NCI-H1105 treated with DMSO at 0.1 percent for 48 hours (cell line): ENCODE measurements around the gene ARHGAP23.

Experiments
- DNase-seq: peaks from one replicate; lab custom pipeline; 2025; lab: John Stamatoyannopoulos, UW

The ARHGAP23 gene

DNA sequence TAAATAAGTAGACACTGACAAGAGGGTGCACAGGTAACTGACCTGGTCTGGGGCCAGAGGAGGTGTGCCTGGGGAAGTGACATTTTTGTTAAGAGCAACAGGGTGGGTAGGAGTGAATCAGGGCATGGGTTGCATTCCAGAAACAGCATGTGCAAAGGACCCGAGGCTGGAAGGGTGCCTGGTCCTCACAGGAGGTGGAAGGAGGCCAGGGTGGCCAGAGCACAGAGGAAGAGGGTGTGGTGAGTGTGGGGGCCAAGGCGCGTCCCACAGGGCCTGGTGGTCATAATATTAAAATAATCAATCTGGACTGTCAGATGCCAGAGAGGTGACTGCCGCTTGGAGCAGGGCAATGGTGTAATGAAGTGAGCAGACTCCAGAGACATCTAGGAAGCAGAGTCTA, 14.3 kb downstream of the ARHGAP23 start:
- no peak for DNase-seq

DNA sequence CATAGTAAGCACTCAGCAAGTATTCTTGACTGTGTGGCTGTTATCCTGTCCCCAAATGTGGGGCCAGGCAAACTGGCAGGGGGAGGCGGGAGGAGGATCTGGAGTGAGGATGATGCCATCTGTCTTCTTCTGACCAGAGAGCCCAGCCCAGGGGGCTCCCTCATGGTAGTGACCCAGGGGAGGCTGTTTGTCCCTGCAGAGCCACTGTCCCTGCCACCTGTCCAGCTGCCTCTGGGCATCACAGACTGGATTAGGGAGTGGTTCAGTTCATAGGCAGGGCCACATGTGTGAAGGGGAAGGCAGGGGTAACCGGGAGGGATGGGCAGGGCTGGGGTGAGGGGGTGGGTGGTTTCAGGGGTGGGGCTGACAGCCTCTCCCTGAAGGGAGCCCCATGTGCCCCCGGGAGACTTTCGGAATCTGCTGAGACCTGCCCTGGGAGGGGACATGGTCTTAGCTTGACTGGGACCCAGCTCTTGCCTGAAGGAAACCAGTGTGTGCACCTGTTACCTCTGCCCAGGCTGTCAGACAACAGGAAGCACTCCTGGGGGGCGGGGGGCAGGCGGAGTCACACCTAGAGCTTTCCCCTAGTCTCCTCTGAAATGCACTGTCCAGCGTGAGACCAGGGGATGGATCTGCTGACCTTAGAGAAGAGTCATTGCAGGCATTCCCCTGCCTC, 15.2 kb downstream of the ARHGAP23 start:
- DNase-seq, result no peak

DNA sequence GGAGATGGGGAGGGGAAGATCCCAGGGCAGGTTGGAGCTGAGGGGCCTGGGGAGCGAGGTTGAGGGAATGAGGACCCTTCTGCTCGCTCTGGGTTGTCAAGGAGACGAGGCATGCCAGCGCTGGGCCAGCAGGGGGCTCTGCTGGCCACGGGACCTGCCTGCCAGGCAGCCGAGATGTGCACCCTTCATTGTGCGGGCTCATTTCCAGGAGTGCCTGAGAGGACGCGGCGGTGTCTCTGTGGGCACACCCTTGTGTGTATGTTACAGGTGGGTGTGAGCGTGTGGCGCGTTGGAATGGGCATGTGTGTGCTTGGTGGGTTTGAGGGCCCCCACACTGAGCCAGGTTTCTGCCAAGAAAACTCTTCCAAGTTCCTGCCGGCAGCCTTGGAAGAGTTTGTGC, 15.9 kb downstream of the ARHGAP23 start:
- peak; percentile 67 for DNase-seq

DNA sequence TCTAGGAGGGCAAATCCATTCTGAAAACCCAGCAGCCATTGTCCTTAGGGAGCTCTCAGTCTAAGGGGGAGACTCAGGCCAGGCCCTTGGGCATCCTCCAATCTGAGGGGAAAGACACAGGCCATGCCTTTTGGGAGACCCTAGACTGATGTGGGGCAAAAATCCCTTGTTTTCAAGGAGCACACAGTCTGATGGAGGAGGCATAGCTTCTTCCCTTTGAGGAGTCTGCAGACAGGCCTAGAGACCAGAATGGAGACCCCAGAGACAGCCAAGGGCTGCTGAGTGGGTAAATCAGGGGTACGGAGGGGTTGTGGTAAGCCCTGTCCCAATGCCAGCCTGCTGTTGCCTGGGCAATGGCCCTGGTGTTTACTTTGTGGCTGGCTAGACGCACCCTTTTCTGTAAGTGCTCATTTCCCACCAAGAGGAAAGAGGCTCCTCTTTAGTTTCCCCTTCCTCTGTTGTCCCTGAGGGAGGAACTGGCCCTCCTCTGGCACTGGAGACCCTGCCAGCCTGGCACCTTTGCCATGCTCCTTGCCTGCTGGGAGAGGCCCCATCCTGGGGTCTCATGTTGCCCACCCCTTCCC, 19.3 kb downstream of the ARHGAP23 start:
- DNase-seq, result no peak

DNA sequence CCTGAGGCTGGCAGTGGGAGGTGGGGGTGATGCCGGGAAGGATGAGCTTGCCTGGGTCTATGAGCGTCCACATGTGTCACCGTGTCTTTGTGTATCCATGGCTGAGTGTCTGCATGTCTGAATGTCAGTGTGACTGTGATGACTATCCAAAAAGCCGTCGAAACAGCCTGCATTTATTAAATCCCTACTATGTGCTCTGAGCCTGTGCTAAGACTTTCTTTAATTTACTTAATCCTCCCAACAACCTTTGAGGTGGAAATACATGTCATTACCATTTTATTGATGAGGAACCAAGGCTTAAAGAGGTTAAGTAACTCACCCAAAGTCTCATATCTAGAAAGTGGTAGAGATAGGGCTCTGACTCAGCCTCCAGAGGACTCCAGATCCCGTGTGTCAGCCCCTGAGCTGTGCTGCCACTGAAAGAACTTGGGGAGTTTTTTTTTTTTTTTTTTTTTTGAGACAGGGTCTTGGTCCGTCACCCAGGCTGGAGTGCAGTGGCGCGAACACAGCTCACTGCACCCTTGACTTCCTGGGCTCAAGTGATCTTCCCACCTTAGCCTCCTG, 20.0 kb downstream of the ARHGAP23 start:
- DNase-seq, result no peak

DNA sequence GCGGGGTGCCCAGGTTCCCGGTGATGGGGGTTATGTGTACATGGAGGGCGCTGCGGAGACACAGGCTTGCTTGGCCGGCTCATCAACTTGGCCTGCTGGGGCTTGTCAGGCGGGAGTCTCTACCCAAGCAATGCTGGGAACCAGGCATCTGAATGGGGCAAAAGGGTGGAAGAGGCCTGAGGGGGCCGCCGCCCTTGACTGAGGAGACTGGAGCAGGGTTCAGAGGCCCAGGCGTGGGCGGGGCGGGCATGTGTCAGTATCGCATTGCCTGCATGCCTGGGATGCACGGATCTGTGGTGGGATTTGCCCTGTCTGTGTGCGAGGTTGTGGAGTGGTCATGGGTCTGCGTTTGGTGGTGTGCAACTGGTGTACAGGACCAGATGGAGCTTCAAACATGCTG, 21.1 kb downstream of the ARHGAP23 start:
- no peak for DNase-seq

DNA sequence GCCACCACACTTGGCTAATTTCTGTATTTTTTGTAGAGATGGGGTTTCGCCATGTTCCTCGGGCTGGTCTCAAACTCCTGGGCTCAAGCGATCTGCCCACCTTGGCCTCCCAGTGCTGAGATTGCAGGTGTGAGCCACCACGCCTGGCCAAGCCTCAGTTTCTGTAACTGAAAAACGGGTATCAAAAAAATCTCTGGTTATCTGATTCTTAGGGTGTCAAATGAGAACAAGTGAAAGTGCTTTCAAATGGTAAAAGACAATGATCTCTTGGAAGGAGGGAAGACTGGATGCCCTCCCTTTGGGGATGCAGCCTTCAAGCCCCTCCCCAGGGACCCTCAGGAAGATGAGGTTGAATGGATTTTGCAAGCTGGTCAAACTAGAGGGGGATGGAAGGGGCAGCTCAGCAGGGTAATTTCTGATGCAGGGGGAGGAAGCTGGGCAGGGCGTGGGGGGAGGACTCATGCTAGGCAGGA, 22.3 kb downstream of the ARHGAP23 start:
- no peak for DNase-seq

DNA sequence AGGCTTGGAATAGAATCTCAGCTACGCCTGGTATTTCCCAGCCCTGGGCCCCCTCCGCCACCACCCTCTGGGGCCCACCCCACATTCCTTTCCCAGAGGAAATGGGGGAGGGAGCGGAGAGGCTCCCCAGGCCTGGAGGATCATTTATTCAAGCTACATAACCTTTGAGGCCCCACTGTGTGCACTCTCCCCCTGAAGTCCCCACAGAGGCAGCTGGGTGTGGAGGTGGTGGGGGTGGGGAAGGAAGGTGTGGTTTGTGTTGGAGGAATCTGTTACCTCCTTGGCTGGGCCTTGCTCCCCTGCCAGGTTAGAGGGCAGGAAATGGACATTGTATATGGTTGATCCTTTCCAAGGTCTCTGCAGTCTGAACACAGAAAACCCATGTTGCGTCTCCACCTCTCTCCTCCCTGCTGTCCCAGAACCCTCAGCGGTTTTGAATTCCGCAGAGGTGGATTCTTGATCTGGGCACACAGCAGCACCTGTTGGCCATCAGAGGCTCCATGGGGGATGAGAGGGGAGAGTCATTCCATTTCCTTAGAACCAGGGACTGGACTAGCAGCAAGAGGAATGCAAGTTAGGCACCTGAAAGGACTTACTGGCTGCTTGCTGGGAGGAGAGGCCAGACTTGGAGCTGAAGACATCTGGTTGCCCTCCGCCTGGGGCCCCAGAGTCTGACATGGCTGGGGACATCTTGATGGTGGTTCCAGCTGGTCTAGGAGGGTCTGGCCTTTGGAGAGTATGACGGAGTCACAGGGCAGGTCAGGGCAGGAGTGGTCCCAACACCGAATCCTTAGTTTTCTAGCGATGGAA, 23.0 kb downstream of the ARHGAP23 start:
- no peak for DNase-seq

DNA sequence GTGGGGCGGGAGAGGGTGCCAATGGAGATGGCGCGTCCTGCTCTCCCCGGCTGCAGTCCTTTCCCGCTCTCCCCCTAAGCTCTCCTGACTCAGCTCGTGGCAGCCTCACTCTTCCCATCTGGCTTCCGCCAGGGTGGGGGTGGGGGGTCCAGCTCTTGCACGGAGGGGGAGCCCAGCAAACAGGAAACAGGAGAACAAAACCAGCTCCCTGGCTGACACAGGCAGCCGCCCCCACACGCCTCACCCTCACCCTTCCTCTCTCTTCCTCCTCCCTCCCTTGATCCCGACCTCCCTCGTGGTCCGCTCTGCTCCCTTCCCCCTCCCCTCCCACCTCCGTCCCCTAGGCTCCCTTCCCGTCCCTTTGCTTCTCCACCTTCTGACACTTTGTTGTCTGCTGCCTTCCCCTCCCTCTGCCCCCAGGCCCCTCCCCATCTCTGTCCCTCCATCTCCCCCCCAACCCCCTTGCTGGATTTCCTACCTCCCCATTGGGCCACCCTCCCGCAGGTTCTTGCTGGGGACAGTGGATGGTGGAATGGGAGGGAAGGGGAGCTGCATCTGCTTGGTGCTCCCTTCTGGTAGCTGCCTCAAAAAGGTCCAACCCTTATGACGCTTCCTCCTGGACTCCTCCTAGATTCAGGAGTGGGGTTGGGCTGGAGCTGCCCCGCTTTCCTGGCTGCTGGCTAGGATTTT, 23.7 kb downstream of the ARHGAP23 start:
- no peak for DNase-seq

DNA sequence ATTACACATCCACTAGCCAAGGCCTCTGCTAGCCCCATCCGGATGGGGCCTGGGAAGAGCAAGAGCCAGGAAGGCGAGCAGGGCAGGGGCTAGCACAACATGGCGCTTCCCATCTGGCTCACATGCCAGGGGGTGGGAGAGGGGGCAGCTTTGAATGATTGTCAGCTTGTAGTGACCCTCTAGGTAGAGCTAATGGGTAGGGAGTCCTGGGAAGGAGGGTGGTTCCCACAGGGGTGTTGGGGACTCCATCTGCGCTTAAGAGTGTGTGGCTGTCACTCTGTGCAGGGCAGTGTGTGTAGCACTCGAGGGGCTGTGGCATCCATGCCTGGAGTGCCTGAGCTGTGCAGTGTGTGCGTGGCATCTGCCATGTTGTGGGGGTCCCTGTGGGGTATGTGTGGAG, 24.5 kb downstream of the ARHGAP23 start:
- DNase-seq, result no peak

DNA sequence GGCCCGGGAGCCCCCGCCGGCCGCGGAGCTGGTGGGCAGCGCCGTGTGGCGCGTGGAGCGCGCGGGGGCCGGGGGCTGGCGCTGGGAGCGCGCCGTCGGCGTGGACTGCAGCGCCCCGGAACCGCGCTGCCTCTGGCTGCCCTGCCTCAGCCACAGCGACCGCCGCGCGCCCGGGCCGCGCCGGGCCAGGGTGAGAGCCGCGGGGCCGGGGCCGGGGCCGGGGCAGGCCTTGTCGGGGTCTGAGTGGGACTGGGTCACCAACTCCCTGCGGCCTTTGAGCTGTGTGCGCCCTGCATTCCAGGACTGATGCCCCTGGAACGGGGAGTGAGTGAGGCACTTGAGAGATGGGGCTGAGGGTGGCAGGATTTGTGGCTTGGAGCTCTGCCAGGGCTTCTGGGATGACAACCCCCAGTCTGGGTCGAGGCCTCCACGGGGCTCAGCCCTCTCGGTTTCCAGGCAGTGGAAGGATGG, 25.7 kb downstream of the ARHGAP23 start:
- peak; percentile 31 for DNase-seq

DNA sequence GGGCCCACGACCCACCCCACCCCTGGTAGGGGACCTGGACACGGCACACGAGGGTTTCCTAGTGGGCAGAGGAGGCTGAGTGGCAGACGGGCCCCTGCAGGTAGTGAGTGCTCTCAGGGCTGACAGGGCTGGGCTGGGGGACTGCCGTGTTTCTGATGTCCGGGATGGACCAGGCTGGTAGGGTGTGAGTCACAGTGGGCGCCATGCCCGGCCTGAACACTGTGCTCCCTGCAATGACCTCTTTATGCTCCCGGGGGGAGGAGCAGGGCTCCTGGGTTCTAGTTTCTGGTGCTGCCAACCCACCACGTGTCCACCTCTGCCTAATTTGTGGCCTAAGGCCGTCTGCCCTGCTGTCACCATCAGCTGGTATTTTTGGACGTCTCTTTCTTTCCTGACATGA, 26.3 kb downstream of the ARHGAP23 start:
- no peak for DNase-seq

DNA sequence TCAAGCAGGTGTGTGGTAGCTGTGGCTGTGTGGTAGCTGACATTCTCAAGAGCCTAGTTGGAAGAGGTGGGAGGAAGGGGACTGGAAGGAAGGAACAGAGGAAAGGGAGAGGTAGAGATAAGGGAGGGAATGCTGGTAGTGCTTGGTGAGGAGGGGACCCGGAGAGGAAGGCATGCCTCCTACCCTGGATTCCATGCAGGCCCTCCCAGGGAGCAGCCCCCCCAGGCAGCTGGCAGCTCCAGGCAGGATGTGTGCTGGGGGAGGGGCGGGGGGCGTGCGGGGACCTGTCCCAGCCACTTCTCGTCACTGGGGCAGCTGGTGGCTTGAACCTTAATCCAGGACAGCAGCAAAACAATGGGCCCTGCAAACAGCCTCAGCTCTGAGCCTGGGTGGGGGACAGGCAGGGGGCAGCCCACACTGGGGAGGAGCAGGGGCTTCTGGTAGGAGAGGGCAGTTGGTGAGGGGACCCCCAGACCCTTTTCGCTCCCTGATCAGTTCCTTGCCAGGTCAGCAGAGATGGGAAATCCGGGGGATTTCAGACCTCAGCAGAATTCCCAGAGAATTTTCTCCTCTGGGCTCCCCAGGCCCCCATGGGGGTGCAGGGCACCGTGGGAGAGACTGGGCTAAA, 27.1 kb downstream of the ARHGAP23 start:
- peak; percentile 38 for DNase-seq

DNA sequence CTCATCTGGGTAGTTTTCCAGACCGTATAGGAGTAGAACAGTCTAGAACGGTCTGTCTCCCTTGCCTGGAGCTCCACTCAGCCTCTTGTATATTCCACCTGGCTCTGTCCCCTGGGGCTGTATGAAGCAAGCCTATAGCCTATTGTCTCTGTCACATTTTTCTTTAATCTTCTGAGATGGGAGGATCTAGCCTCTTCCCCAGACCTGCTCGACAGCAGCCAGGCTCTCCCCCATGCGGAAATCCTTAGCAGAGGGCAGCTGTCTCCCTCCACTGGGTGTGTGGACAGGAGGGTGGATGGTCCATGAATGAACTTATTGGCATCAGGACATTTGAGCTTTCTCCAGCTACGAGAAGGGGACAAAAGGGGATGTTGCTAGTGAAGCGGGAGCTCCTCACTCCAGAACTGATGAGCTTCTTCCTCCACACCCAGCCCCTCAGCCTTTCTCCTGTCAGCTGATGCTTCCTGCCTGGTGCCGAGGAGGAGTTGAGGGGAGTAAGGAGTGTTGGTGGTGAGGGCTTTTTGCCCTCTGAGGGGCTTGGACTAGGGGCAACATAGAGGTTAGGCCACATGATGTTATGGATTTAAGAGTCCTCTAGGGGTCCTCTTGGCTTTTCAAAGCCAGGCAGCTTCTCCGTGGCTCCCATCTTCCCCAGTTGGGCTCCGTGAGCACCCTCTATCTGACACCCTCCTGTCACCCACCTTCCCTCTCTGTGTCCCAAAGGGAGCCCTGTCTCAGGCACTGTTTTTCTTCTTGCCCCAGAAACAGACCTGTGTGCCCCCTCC, 28.0 kb downstream of the ARHGAP23 start:
- DNase-seq, result no peak

DNA sequence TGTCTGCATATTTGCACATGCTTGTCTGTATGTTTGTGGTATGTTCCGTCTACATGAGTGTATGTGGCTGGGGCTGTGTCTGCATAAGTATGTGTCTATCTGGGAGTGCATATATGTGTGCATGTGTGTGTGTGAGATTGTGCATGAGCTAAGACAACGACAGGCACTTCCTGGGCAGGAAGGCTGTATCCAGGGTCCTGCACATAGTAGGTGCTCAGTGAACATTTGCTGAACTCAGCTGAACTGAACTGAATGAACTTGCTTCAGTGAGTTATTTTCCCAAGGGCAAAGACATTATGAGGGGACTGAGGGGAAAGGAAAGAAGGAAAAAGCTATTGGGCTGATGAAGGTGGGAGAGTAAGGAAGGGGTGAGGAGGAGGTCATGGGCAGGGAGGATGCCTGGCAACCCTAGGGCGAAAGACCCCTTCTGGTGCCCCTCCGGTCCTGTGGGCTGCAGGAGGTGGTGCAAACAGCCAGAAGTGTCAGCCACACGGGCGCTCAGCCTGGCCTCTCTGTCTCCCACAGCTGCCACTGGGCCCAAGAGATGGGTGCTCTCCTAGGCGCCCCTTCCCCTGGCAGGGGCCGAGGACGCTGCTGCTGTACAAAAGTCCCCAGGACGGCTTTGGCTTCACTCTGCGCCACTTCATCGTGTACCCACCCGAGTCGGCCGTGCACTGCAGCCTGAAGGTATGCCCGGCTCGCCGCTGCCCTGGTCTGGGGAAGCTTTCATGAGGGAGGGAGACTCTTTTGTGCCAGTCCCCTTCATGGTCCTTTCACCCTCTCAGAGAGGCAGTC, 29.5 kb downstream of the ARHGAP23 start:
- no peak for DNase-seq

DNA sequence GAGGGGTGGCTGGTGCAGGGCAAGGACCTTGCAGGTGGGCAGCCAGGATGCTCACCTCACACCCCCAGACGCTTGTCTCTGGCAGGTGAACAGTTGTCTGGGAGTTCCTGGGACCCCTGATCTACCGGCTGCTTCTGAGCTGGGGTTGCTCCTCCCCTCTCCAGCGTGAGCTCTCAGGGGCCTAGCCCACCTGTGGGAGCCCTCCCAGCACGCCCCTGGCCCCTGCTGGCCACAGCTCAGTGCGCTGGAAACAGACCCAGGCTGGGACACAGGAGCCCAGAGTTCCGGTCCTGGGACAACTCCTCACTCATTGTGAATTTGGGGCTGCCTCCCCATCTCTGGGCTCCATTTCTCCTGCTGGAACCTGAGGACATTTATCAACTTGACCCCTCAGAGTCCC, 30.3 kb downstream of the ARHGAP23 start:
- DNase-seq, result no peak

DNA sequence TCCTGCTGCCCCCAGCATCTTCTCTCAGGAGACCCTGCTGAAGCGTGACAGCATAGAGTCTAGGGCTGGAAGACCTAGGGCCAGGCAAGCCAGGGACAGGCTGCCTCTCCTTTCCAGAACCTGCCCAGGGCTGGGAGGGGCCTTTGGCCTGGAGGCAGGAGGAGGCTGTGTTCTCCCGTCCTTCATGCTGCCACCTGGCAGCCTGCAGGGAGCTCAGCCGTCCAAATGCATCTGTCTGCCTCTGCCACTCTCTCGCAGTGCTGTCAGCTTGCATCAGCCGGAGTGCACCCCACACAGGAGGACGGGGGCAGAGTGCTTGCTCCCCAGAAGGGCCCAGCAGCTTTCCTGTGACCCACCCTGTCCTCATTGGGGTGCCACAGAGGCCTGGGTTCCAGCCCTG, 31.3 kb downstream of the ARHGAP23 start:
- DNase-seq, result no peak

DNA sequence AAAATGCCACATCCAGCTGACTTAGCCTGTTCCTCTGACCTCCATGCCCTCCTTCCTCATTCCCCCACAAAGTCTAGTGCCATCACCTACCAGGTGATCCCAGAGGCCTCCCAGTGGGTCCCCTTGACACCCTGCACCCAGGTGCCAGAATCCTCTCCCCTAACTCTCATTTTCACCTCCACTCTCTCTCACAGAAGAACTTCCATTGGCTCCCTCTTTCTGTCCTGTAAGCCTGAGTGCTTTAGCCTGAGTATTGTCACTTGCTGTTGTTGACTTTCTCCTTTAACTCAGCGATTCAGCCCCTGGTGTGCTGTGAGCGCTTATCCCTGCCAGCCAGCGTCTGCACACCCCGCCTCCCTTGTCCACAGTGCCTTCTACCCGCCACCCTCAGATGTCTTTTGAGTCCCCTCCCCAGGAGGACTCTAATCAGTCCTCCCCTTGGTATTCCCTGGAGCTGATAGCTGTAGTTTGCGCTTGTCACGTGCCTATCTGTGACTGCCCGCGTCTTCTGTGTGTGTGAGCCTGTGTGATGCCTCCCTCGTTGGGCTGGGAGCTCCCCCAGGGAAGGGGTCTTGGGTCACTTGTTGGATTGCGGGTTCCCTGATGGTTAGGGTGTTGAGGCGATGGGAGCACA, 31.9 kb downstream of the ARHGAP23 start:
- no peak for DNase-seq
